Lung (tissue), 12 donors: Measurements from ENCODE around the gene RNASEH1. TPM values are rescaled to one million over a fixed set of nuclear protein-coding genes. Genes with fewer than 3 reads are reported as not detected.
"Not testable (repeated sequence)": the region's sequence is repeated elsewhere in the genome, so short reads cannot be mapped to it uniquely, and the experiment has no call there.

Source experiments
- ATAC-seq: fragments of 200-7000 bp; cut with Tn5 transposase; one replicate; pipeline ENCODE4 v1.9.1; 2020; ENCODE audit warnings: moderate number of reproducible peaks; ENCODE audit not compliant: insufficient read depth, low FRiP score
- DNase-seq, 3 donors: peaks; one replicate each; pipeline ENCODE4 v3.0.0-alpha.2; 2013 to 2017
- H3K27ac ChIP-seq, 2 donors: one replicate each; pipeline ENCODE4 v1.5.1; 2013; ENCODE audit warnings: mild to moderate bottlenecking in 2 of 2, moderate library complexity in 2 of 2, control low read depth in 1 of 2, inconsistent platforms in 1 of 2, low read depth in 1 of 2, low read length in 1 of 2
- H3K27me3 ChIP-seq, 3 donors: one replicate each; pipeline ENCODE4 v1.5.1; 2013; ENCODE audit warnings: low read length in 2 of 3; ENCODE audit not compliant: control insufficient read depth in 3 of 3, insufficient read depth in 3 of 3
- H3K36me3 ChIP-seq, 4 donors: one replicate each; pipeline ENCODE4 v1.5.1; 2013; ENCODE audit warnings: low read length in 4 of 4, mild to moderate bottlenecking in 1 of 4, moderate library complexity in 1 of 4; ENCODE audit not compliant: control insufficient read depth in 4 of 4, insufficient read depth in 4 of 4
- H3K4me1 ChIP-seq, 5 donors: one replicate each; pipeline ENCODE4 v1.5.1; 2013; ENCODE audit warnings: low read length in 5 of 5, mild to moderate bottlenecking in 2 of 5, moderate library complexity in 1 of 5; ENCODE audit not compliant: control insufficient read depth in 5 of 5, insufficient read depth in 5 of 5
- H3K4me3 ChIP-seq: one replicate; pipeline ENCODE4 v1.5.1; 2013; ENCODE audit warnings: mild to moderate bottlenecking, control low read depth, moderate library complexity
- H3K9ac ChIP-seq, 2 donors: one replicate each; pipeline ENCODE4 v1.5.1; 2013; ENCODE audit warnings: low read length in 2 of 2, control low read depth in 1 of 2; ENCODE audit not compliant: insufficient read depth in 1 of 2
- H3K9me3 ChIP-seq, 4 donors: one replicate each; pipeline ENCODE4 v1.5.1; 2013; ENCODE audit warnings: low read length in 3 of 4, mild to moderate bottlenecking in 1 of 4, moderate library complexity in 1 of 4; ENCODE audit not compliant: control insufficient read depth in 4 of 4, insufficient read depth in 3 of 4
- WGBS, 2 donors: extraction: QIAGEN DNeasy Blood & Tissue Kit; methylation state at CpG; one replicate each; pipeline ENCODE4 v1.1.7; 2013; 5-methylcytosine and 5-hydroxymethylcytosine counted together
- polyA plus RNA-seq, 2 donors: library from polyadenylated mRNA; stranded (reverse); fragments of 200-250 nt; gene quantifications; one replicate each; pipeline ENCODE4 v1.2.1, GENCODE V29; 2013
- total RNA-seq, 2 donors: library from RNA; depleted of rRNA in 1 of 2; stranded (reverse); fragments of >200 nt in 1 of 2; gene quantifications; one replicate each; pipeline ENCODE4 v1.2.1, GENCODE V29; 2014 to 2021
- TF ChIP-seq, protein P1 (sequence below): IDR thresholded peaks from 2 replicates; pipeline ENCODE4 v1.5.1; 2012; ENCODE audit warnings: mild to moderate bottlenecking; ENCODE audit errors: control extremely low read depth, extremely low read depth
- donor health status: control.
- donor health status: control.
- donor health status: Bipolar disorder and iron deficiency.
- donor health status: healthy.
- donor health status: DM: yes; HTN: yes; CAD: no.

RNASEH1 gene
- total and polyA plus RNA-seq, 4 donors, result 9.6 to 24.5 (median 15.2) TPM

- H3K27me3 ChIP-seq, result no peaks in the 10 kb centered on the region
- peak overlapping the region; percentile 98 to 99 for H3K27ac ChIP-seq
- H3K4me3 ChIP-seq, result peak overlapping the region; percentile 86
- ATAC-seq, result peak; percentile 89
- H3K9ac ChIP-seq, result peak overlapping the region in 1 of 2 donors; percentile 66
- H3K9me3 ChIP-seq, result no peaks in the 10 kb centered on the region
- WGBS, 2 donors, result 0% methylated on average over 66 to 67 of the region's 67 CpGs
- peaks cover 0 to 3% (median 0%) of the 10 kb centered on the region in 4 donors for H3K36me3 ChIP-seq
- TF ChIP-seq, protein P1, sequence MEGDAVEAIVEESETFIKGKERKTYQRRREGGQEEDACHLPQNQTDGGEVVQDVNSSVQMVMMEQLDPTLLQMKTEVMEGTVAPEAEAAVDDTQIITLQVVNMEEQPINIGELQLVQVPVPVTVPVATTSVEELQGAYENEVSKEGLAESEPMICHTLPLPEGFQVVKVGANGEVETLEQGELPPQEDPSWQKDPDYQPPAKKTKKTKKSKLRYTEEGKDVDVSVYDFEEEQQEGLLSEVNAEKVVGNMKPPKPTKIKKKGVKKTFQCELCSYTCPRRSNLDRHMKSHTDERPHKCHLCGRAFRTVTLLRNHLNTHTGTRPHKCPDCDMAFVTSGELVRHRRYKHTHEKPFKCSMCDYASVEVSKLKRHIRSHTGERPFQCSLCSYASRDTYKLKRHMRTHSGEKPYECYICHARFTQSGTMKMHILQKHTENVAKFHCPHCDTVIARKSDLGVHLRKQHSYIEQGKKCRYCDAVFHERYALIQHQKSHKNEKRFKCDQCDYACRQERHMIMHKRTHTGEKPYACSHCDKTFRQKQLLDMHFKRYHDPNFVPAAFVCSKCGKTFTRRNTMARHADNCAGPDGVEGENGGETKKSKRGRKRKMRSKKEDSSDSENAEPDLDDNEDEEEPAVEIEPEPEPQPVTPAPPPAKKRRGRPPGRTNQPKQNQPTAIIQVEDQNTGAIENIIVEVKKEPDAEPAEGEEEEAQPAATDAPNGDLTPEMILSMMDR, result no peak
- H3K4me1 ChIP-seq, result peaks cover 6 to 29% (median 11%) of the 10 kb centered on the region in 5 donors
- peak; percentile 99 to 100 (median 100) for DNase-seq
These were observed 39.5 kb downstream of the RNASEH1 start for GRCh38 chr2:3518496-3519254.

GRCh38 chr2:3517948-3518495 lies 40.1 kb downstream of the RNASEH1 start:
- no peaks in the 10 kb centered on the region for H3K27me3 ChIP-seq
- peaks cover 3 to 5% (median 5%) of the 10 kb centered on the region in 4 donors for H3K36me3 ChIP-seq
- TF ChIP-seq, protein P1, result no peak
- no peak for DNase-seq
- peaks cover 3 to 23% (median 6%) of the 10 kb centered on the region in 5 donors for H3K4me1 ChIP-seq
- no peak for ATAC-seq
- no peaks in the 10 kb centered on the region for H3K9me3 ChIP-seq
- H3K9ac ChIP-seq, result peak overlapping the region in 1 of 2 donors; percentile 66
- WGBS, 2 donors, result 31 to 33% methylated on average over 3 of the region's 3 CpGs
- peak overlapping the region; percentile 86 for H3K4me3 ChIP-seq
- peak overlapping the region; percentile 96 to 97 for H3K27ac ChIP-seq

DNA sequence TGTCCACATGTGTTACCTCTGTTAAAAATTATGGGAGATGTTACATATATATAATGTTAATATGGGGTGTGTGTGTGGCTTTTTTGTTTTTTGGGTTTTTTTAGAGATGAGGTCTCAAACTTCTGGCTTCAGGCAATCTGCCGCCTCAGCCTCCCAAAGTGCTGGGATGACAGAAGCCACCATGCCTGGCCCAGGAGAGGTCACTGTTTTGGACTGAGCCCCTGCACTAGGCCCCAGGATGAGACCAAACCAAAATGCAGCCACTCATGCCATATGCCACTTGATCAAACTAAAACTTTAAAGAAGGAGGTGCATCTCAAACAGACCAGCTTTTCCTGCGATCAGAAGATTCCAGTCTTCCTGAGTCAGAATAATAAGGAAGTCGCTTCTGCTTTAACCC lies 41.3 kb downstream of the RNASEH1 start:
- H3K9ac ChIP-seq, result no peak overlapping the region
- ATAC-seq (no peak), DNase-seq (no peak)
- H3K36me3 ChIP-seq, result peaks cover 13 to 17% (median 14%) of the 10 kb centered on the region in 4 donors
- TF ChIP-seq, protein P1, result no peak
- no peak overlapping the region for H3K4me3 ChIP-seq
- peaks cover 0 to 18% (median 6%) of the 10 kb centered on the region in 5 donors for H3K4me1 ChIP-seq
- WGBS, 2 donors, result 95 to 96% methylated on average over 3 of the region's 3 CpGs
- no peaks in the 10 kb centered on the region for H3K9me3 ChIP-seq
- H3K27ac ChIP-seq, result no peak overlapping the region
- no peaks in the 10 kb centered on the region for H3K27me3 ChIP-seq

- 85 to 98% methylated on average over 5 of the region's 5 CpGs for WGBS, 2 donors
- not testable (repeated sequence) for H3K9ac ChIP-seq, H3K27ac ChIP-seq, H3K4me3 ChIP-seq, H3K27me3 ChIP-seq, H3K9me3 ChIP-seq, ATAC-seq, DNase-seq
- H3K4me1 ChIP-seq, result peaks cover 0 to 18% (median 3%) of the 10 kb centered on the region in 5 donors
- H3K36me3 ChIP-seq, result peaks cover 16 to 24% (median 19%) of the 10 kb centered on the region in 4 donors
These were observed 42.7 kb downstream of the RNASEH1 start for GRCh38 chr2:3515438-3515837.
